Measurements from ENCODE around the gene NR1H4.
"Not testable (repeated sequence)": the region's sequence is repeated elsewhere in the genome, so short reads cannot be mapped to it uniquely, and the experiment has no call there.

Gene NR1H4

DNA sequence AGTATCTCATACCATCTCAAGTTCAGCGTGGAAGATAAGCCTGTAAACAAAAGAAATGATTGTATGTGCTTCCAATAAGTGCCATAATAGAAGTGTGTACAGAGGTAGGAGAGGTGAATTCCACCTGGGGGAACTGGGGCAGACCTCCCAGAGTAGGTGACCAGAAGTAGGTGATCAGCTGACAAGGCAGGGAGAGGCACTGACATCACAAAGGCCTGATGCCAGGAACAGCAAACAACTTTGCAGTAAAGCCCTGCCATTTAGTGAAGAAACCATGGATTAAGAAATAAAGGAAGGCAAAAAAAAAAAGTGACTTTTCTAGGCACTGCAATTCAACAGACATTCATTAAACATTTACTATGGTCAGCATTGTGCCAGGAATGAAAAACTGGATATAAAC is 31.1 kb downstream of the NR1H4 start:
- DNase-seq (ENCODE audit: insufficient read length, low spot score), result no peak

DNA sequence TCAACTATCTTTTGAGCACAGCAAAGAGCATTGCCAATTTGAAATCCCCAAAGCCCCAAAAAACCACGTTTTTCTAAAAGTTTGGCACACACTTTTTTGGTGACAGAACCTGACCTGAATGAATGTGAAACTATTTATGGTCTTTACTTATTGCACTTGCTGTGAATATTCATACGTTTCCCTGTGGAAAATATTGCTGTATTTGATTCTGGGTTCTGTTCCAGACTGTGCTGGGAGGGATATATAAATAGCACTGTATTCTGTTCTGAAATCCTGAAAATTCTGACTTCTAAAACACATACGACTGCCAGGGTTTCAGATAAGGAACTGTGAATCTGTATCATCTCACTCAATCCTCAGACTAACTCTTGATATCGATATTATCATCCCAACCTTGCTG is 35.1 kb downstream of the NR1H4 start:
- DNase-seq (ENCODE audit: insufficient read length, low spot score), result no peak
- no peak for FAIRE-seq

More for the DNA sequence above, 31.1 kb downstream of the NR1H4 start:
- no peak for FAIRE-seq

DNA sequence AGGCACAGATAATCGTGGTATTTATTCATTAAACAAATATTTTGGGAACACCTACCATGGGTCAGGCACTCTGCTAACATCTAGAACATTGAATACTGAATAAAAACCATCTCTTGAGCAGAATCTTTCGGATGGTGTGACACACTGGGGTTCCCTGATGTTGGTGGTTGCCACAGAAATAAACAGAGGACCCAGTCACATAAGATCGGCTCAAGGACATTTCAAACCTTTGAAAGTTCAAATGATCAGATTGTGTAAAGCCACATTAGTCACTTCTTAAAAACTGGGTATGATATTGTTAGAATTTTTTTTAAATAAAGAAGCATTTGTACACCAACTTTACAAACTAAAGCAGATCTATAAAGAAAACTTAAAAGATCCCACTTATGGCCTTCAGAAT is 39.0 kb downstream of the NR1H4 start:
- no peak for DNase-seq (ENCODE audit: insufficient read length, low spot score)
- no peak for FAIRE-seq

- DNase-seq (ENCODE audit: insufficient read length, low spot score) (no peak), FAIRE-seq (no peak)
Measured at GRCh38 chr12:100515968-100516367, 42.3 kb downstream of the NR1H4 start.

DNA sequence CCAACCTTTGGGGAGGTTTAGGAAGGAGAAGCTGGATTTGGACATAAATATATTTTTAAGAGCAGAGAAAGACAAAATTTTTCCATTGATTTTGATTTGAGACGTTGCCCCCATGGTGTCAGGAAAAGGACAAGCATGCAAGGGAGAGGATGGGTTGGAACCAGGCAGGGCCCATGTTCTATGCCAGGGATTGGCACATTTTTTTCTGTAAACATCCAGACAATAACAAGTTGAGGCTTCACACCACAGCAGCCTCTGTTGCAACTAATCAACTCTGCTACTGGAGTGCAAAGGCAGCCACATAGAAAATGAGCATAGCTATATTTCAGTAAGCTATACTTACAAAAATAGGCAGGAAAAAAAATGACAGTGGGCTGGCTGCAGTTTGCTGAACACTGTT is 44.7 kb downstream of the NR1H4 start:
- FAIRE-seq (no peak), DNase-seq (ENCODE audit: insufficient read length, low spot score) (no peak)

GRCh38 chr12:100520048-100520769 is 46.5 kb downstream of the NR1H4 start:
- FAIRE-seq, result no peak
- DNase-seq (ENCODE audit: insufficient read length, low spot score), result no peak

DNA sequence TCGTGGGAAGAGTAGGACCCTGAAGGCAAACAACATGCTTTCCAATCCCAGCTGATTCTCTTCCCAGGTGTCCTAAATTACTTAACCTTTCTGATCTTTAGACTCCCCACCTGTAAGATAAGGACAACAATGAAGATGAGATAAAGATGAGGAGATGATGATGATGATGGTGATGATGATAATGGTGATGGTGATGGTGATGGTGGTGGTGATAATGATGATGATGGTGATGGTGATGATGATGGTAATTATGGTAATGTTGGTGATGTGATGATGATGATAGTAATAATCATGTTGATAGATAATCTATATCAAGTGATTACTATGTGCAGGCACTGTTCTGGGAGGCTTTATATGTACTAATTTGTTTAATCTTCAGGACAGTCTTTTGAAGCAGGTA is 48.3 kb downstream of the NR1H4 start:
- FAIRE-seq, result no peak
- no peak for DNase-seq (ENCODE audit: insufficient read length, low spot score)

- FAIRE-seq, result no peak
Measured at GRCh38 chr12:100528034-100528433, 54.4 kb downstream of the NR1H4 start.

GRCh38 chr12:100528471-100529127 is 54.9 kb downstream of the NR1H4 start:
- FAIRE-seq, result no peak
- no peak for DNase-seq (ENCODE audit: insufficient read length, low spot score)

More at GRCh38 chr12:100528034-100528433, 54.4 kb downstream of the NR1H4 start:
- no peak for DNase-seq (ENCODE audit: insufficient read length, low spot score)

- DNase-seq (ENCODE audit: insufficient read length, low spot score) (no peak), FAIRE-seq (no peak)
Measured at GRCh38 chr12:100529756-100530350, 56.2 kb downstream of the NR1H4 start.

- DNase-seq (ENCODE audit: insufficient read length, low spot score), result no peak
- no peak for FAIRE-seq
Measured at GRCh38 chr12:100533376-100533775, 59.7 kb downstream of the NR1H4 start.

DNA sequence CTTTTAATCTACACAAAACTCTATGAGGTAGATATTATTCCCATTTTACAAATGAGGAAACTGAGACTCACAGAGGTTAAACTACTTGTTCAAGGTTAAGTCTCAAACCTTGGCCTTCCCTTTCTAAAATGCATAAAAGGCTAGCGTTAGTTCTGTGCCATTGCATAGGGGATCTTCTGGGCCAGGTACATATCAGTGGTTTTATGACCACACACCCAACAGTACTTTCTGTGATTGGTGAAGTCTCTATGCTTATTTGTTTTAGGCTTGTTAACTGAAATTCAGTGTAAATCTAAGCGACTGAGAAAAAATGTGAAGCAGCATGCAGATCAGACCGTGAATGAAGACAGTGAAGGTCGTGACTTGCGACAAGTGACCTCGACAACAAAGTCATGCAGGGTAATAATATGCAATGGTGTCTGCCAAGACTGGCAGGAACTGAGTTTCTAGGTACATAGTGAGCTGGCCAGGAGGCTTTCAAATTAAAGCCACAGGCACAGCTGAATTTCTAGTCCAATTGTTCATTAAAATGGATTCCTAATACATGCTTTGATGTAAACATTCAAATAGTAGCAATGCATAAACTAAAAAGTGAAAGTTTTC is 61.1 kb downstream of the NR1H4 start:
- no peak for DNase-seq (ENCODE audit: insufficient read length, low spot score)

GRCh38 chr12:100539202-100539601 is 65.5 kb downstream of the NR1H4 start:
- no peak for FAIRE-seq
- no peak for DNase-seq (ENCODE audit: insufficient read length, low spot score)

More for the DNA sequence above, 61.1 kb downstream of the NR1H4 start:
- FAIRE-seq, result no peak

DNA sequence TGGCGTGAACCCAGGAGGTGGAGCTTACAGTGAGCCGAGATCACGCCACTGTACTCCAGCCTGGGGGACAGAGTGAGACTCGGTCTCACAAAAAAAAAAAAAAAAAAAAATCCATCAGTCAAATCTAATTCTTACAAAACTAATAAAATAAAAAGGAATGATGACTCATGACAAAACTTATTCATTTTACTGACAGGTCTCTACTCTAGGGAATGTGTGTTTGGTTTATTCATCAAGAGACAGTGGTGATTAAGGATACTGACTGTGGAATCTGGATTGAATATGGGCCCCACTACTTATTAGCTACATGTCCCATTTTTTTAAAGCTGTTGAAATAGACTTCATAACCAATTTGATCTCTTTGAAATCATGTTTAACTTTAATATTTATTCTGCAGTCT is 70.5 kb downstream of the NR1H4 start:
- DNase-seq (ENCODE audit: insufficient read length, low spot score), result no peak
- FAIRE-seq, result no peak

DNA sequence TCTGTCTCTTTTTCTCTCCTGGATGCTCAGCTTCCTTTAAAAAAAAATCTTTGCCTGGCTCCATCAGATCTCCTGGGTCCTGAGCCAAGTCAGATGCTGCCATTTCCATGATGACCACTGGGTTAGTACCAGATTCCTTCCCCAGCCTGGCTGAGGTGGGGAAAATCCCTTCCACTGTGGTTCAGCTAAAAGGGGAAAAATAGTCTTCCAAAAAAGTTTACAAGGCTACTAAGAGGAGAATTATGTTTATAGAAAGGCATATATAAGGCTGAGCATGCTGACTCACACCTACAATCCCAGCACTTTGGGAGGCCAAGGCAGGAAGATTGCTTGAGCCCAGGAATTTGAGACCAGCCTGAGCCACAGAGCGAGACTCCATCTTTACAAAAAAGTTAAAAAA is 71.4 kb downstream of the NR1H4 start:
- DNase-seq (ENCODE audit: insufficient read length, low spot score) (no peak), FAIRE-seq (no peak)

- FAIRE-seq (no peak), DNase-seq (ENCODE audit: insufficient read length, low spot score) (no peak)
Measured at GRCh38 chr12:100553936-100554335, 80.3 kb downstream of the NR1H4 start.

DNA sequence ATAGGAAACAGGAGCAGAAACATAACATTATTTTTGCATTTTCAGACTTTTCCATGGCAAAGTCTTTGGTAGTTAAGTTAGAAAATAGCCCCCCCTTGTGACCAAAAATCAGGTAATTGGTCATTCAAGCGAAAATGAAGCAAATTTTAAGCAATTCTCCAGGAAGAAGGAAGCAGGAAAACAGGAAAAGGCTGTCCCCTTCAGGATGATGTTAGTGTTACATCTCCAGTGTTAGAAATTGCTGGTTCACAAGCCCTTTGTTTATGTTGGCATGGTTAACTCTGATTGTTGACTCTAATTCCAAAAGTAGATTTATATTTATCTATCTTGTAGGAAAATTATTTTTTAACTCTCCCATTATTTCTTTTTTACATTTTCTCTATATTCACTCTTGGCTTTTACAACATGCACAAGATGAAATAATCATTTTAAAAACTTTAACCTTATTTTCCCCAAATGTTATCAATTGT is 81.0 kb downstream of the NR1H4 start:
- FAIRE-seq (peak; percentile 81), DNase-seq (ENCODE audit: insufficient read length, low spot score) (peak; percentile 18)

GRCh38 chr12:100555722-100556121 is 82.1 kb downstream of the NR1H4 start:
- FAIRE-seq (no peak), DNase-seq (ENCODE audit: insufficient read length, low spot score) (no peak)

- FAIRE-seq, result no peak
- DNase-seq (ENCODE audit: insufficient read length, low spot score), result no peak
Measured at GRCh38 chr12:100557357-100557756, 83.7 kb downstream of the NR1H4 start.

DNA sequence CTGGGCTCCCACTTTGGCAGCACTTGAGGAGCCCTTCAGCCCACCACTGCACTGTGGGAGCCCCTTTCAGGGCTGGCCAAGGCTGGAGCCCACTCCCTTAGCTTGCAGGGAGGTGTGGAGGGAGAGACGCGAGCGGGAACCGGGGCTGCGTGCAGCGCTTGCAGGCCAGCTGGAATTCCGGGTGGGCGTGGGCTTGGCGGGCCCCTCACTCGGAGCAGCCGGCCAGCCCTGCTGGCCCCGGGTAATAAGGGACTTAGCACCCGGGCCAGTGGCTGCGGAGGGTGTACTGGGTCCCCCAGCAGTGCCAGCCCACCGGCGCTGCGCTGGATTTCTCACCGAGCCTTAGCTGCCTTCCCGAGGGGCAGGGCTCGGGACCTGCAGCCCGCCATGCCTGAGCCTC is 85.6 kb downstream of the NR1H4 start:
- DNase-seq (ENCODE audit: insufficient read length, low spot score); FAIRE-seq: not testable (repeated sequence)

GRCh38 chr12:100564090-100564489 is 90.4 kb downstream of the NR1H4 start:
- FAIRE-seq (no peak), DNase-seq (ENCODE audit: insufficient read length, low spot score) (no peak)

Data from GM19239 (cell line).